Measurements from ENCODE around the gene DOCK8.
"Not testable (repeated sequence)": the region's sequence is repeated elsewhere in the genome, so short reads cannot be mapped to it uniquely, and the experiment has no call there.

- TF ChIP-seq CTCF, POLR2A (IDR thresholded peaks at IDR 0.05): not testable (repeated sequence)
These were observed 36.4 kb upstream of the DOCK8 start for GRCh38 chr9:178140-178825.
